Fibroblast of pulmonary artery (primary cell): Measurements from ENCODE around the gene OLIG2.

Experiments
- DNase-seq: peaks from one replicate; pipeline ENCODE4 v3.0.0-alpha.2; 2010; ENCODE audit warnings: low read depth
- H3K4me3 ChIP-seq: replicated peaks from 2 replicates; pipeline ENCODE4 v1.5.1; 2011; ENCODE audit warnings: low read depth, mild to moderate bottlenecking, control low read depth, low read length, moderate library complexity
- TF ChIP-seq, protein P1 (sequence below): IDR thresholded peaks from 2 replicates; pipeline ENCODE4 v1.5.1; 2011; ENCODE audit warnings: mild to moderate bottlenecking, control low read depth, low read length, inconsistent platforms; ENCODE audit errors: missing control alignments

Gene OLIG2

DNA sequence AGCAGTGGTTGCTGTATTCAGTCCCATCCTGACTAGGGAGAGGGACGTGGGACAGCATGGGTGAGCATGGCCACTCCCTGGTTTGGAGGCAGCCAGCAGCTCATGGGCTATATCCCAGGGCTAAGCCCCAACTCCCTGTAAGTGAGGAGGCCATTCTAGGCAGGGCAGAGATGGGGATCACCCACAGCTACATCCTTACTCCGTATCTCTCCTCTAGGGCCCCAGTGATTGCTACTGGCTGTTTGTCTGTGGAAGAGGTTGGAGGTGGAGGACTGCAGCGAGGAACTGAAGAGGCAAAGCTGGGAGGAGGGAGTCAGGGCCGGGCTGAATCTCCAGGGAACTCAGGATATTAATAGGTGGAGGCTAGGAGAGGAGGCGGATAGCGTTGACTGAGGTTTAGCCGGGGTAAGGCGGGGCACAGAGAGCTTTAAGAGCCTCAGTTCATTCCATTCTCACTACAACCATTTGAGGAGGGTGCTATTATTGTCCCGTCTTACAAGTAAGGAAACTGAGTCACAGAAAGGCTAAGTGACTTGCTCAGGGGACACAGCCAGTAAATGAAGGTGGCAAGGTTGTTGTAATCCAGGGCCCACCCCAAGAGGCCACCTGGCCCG, 6.8 kb downstream of the OLIG2 start:
- no peak for DNase-seq
- H3K4me3 ChIP-seq, result no peak overlapping the region
- TF ChIP-seq, protein P1, sequence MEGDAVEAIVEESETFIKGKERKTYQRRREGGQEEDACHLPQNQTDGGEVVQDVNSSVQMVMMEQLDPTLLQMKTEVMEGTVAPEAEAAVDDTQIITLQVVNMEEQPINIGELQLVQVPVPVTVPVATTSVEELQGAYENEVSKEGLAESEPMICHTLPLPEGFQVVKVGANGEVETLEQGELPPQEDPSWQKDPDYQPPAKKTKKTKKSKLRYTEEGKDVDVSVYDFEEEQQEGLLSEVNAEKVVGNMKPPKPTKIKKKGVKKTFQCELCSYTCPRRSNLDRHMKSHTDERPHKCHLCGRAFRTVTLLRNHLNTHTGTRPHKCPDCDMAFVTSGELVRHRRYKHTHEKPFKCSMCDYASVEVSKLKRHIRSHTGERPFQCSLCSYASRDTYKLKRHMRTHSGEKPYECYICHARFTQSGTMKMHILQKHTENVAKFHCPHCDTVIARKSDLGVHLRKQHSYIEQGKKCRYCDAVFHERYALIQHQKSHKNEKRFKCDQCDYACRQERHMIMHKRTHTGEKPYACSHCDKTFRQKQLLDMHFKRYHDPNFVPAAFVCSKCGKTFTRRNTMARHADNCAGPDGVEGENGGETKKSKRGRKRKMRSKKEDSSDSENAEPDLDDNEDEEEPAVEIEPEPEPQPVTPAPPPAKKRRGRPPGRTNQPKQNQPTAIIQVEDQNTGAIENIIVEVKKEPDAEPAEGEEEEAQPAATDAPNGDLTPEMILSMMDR, result no peak

DNA sequence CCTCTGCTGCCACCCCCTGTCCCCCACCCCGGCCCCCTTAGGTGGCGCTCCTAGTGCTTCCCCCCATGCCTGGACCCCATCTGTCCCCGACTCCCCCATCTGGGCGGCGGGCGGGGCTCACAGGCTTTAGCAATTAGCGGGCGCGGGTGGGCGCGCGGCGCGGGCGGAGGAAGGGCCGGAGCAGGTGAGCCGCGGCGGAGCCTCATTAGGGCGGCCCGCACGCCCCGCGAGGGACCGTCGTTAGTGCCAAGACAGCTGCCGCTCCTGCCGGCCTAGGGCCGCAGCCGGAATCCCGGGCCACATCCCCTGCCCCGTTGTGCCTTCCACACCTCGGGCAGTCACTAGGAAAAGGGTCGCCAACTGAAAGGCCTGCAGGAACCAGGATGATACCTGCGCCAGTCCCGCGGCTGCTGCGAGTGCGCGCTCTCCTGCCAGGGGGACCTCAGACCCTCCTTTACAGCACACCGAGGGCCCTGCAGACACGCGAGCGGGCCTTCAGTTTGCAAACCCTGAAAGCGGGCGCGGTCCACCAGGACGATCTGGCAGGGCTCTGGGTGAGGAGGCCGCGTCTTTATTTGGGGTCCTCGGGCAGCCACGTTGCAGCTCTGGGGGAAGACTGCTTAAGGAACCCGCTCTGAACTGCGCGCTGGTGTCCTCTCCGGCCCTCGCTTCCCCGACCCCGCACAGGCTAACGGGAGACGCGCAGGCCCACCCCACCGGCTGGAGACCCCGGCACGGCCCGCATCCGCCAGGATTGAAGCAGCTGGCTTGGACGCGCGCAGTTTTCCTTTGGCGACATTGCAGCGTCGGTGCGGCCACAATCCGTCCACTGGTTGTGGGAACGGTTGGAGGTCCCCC, 7.6 kb downstream of the OLIG2 start:
- TF ChIP-seq, protein P1, result no peak
- no peak overlapping the region for H3K4me3 ChIP-seq

DNA sequence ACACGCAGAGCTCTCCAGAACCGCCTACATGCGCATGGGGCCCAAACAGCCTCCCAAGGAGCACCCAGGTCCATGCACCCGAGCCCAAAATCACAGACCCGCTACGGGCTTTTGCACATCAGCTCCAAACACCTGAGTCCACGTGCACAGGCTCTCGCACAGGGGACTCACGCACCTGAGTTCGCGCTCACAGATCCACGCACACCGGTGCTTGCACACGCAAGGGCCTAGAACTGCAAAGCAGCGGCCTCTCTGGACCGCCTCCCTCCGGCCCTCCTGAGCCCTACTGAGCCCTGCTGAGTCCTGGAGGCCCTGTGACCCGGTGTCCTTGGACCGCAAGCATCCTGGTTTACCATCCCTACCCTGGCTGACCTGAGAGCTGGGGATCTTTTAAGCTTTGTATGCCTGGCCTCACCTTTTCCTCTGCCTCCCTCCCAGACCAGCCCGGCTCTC, 8.3 kb downstream of the OLIG2 start:
- DNase-seq, result no peak
- TF ChIP-seq, protein P1, result no peak
- H3K4me3 ChIP-seq, result no peak overlapping the region

More for the DNA sequence above, 7.6 kb downstream of the OLIG2 start:
- DNase-seq, result no peak

DNA sequence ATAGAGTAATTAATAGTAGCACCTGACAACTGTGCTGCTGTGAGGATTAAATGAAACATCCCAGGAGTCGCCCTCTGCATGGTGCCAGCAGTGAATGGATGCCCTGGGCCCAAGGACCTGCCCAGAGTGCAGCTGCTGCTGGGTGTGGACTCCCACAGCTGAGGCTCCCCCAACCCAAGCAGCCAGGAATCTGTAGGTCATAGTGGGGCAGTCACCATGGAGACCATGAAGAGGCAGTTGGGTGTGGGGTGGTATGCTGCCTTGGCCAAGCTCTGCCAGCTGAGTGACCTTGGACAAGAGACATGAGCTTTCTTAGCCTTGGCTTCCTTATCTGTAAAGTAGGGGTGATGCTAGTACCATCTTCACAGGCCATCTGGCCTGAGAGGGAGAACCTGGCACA, 9.4 kb downstream of the OLIG2 start:
- TF ChIP-seq, protein P1, result no peak
- DNase-seq, result no peak
- H3K4me3 ChIP-seq, result no peak overlapping the region

DNA sequence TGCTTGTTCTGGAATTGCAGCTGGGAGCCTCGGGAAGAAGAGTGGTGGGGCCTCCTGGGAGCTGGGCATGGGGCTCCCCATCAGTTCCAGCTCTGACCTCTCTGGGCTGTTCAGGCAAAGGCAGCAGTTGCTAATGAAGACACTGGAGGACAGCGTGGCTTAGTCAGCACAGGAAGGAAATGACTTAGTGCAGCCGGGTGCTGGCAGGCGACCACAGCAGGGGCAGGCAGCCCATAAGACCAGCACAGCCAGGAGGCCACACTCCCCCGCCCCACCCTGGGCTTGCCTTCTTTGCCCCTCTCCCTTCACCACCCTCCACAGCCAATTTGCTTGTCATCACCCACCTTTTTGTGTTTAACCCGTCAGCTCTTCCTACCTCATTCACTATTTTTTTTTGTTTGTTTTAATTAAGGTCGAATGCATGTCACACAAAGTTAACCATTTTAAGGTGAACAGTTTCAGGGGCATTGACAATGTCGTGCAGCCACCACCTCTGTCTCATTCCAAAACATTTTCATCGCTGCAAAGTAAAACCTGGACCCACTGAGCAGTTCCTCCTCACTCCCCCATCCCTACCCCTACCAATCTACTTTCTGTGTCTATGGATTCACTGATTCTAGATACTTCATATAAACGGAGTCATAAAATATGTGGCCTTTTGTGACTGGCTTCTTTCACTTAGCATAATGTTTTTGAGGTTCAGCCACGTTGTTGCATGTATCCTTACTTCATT, 10.9 kb downstream of the OLIG2 start:
- TF ChIP-seq, protein P1, result no peak
- no peak overlapping the region for H3K4me3 ChIP-seq
- DNase-seq, result peak; percentile 67

DNA sequence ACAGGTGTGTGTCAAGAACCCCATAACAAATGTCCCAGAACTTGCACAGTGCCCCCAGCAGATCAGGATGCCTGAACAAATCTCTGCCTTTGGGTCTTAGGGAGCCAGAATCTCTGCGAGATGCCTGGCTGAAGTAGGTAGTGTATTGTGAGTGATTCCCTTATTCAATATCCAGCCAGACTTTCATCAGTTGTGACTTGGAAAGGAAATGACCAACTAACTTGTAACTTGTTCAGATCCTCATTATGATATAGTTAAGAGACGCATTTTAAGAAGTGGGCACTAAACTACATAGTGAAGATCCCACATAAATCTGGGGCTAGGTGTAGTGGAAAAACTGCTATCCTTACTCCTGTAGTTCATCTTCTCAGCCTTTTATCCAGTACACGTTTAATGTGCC, 11.8 kb downstream of the OLIG2 start:
- H3K4me3 ChIP-seq, result no peak overlapping the region
- DNase-seq, result no peak
- TF ChIP-seq, protein P1, result no peak
